ENCODE results near the gene SLC35F1.

GRCh38 chr6:118326712-118327111 lies 419.6 kb downstream of the SLC35F1 start:
- TF ChIP-seq CTCF (IDR thresholded peaks at IDR 0.05; ENCODE audit: low read depth, low read length) = no peak
- no peak for TF ChIP-seq EZH2phosphoT487 (IDR thresholded peaks at IDR 0.05; ENCODE audit: low read depth)
